Fibroblast of upper back skin (primary cell): ENCODE data around the gene CAND2.
"Not testable (repeated sequence)": the region's sequence is repeated elsewhere in the genome, so short reads cannot be mapped to it uniquely, and the experiment has no call there.

Experiments
- DNase-seq: peaks from one replicate; pipeline ENCODE4 v3.0.0-alpha.2; 2013

Gene CAND2

DNA sequence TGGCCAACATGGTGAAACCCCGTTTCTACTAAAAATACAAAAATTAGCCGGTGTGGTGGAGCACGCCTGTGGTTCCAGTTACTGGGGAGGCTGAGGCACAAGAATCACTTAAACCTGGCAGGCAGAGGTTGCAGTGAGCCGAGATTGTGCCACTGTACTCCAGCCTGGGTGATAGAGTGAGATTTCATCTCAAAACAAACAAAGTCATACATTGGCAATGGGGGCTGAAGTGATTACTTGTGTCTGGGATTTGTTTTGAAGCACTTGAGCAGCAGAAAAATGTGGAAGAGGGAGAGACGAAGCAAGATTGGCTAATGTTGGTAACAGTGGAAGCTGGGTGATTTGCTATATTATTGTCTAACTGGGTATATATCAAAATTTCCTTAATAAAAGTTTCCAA lies 24.0 kb upstream of the CAND2 start:
- no peak for DNase-seq

DNA sequence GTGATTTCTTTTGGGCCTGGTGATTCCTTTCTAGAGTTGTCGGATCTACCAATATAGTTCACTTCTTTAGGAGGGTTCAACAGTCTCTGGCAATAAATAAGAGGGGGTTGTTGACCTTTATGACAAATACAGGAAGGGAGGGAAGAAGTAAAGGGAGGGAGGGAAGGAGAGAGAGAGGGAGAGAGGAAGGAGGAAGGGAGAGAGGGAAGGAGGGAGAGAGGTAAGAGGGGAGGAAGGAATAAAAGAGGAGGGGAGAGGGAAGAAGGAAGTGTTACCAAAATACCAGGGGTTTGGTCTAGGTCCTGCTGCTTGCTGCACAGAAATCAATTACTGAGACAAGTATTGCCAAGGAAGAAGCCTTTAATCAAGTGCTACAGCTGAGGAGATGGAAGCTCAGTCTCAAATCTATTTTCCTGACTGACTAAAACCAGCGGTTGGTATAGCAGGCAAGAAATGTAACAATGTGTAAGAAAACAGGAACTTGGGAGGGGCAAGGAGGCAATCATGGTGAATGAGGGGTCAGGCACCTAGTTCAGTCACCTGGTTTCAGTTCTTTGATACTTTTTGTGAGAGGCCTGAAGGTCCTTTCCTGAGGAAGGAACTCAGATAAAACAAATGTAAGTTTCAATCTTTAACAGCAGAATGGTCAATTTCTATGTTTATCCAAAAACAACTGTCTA lies 23.3 kb upstream of the CAND2 start:
- DNase-seq, result no peak

- no peak for DNase-seq
Observed at GRCh38 chr3:12773710-12774086, 22.8 kb upstream of the CAND2 start.

DNA sequence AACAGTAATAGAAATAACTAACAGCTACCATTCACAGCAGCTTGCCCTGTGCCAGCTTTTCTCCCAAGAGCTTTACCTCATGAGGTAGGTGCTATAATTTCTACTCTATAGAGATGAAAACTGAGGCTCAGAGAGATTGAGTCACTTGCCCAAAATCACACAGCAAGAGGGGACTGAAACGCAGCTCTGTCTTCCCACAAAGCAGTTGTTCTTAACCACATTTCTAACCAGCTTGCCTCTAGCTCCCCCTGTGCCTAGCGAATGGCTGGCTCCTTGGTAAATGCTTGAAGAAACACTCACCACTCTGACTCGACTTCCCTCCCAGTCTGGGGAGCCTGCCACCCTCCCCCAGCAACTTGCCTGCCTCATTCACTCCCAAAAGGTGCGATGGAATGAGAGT lies 21.9 kb upstream of the CAND2 start:
- DNase-seq, result no peak

DNA sequence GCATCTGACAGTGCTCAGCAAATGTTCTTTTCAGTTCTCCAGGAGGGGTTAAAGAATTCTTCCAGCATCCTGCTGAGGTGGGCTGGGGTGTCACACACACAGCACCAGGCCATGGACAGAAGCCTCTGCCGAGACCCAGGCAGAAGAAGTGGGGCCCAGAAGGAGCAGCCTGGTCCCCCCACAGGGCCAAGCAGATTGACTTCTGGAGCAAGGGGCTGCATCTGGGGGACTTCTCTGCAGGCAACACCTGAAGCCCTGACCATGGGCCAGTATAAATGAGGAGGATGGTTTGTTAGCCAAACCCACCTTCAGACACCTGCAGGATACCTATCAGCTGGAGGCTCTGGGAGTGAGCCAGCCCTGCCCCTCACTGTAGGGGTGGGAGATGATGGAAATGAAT lies 21.3 kb upstream of the CAND2 start:
- DNase-seq, result no peak

DNA sequence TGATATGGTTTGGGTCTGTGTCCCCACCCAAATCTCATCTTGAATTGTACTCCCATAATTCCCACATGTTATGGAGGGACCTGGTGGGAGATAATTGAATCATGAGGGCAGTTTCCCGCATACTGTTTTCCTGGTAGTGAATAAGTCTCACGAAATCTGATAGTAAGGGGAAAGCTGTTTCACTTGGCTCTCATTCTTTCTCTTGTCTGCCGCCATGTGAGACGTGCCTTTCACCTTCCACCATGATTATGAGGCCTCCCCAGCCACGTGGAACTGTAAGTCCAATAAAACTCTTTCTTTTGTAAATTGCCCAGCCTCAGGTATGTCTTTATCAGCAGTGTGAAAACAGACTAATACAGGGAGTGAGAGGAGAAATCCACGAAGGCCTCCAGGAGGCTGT lies 20.5 kb upstream of the CAND2 start:
- not testable (repeated sequence) for DNase-seq

- DNase-seq, result no peak
Observed at GRCh38 chr3:12777171-12777570, 19.3 kb upstream of the CAND2 start.

- DNase-seq, result no peak
Observed at GRCh38 chr3:12780751-12781150, 15.7 kb upstream of the CAND2 start.

GRCh38 chr3:12782172-12782815 lies 14.2 kb upstream of the CAND2 start:
- DNase-seq, result no peak

DNA sequence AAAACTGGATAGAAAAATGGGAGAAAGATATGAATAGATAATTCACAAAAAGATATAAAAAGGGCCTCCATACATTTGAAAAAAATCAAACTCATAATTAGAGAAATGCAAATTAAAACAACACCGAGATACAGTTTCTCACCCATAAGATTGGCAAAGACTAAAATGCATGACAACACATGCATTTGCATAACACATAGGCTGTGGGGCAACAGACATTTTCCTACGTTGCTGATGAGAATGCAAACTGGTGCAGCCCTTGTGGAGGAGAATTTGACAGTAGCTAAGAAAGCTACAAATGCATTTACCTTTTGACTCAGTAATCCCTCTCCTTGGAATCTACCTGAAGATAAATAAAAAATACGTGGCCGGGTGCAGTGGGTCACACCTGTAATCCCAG lies 11.4 kb upstream of the CAND2 start:
- no peak for DNase-seq

DNA sequence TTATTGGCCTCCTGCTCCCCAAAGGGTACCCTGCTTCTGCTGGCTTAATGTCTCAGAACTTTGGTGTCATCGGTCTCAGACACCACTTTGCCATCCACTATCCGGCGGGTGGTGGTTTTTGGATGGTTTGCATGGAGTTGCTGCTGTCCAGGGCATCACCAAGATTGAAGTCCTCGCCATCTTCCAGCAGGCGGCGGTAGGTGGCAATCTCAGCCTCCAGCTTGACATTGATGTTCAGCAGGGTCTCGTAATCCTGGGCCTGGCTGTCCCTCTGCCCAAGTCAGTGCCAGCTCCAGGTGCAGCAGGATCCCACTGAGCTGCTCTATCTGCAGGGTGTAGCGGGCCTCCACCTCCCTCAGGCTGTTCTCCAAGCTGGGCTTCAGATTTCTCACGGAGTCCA lies 9.1 kb upstream of the CAND2 start:
- peak; percentile 24 for DNase-seq

DNA sequence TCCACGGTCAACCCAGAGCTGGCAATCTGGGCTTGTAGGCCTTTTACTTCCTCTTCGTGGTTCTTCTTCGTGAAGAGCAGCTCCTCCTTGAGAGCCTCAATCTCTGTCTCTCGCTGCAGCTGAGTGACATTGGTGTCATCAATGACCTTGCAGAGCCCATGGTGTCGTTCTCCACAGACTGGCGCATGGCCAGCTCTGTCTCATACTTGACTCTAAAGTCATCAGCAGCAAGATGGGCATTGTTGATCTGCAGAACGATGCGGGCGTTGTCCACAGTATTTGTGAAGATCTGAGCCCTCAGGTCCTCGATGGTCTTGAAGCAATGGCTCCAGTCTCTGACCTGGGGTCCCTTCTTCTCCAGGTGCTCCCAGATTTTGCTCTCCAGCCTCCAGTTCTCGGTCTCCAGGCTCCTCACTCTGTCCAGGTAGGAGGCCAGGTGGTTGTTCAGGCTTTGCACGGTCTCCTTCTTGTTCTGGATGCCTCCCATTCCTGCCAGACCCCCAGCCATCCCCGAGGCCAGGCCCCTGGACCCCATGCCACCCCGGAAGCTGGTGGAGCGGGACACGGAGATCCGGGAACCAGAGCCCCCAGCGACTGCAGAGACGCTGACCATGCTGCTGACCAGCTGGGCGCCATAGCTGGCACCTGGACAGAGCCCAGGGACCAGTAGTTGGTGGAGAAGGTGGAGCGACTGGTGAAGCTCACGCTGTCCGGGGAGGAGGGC lies 8.4 kb upstream of the CAND2 start:
- not testable (repeated sequence) for DNase-seq

DNA sequence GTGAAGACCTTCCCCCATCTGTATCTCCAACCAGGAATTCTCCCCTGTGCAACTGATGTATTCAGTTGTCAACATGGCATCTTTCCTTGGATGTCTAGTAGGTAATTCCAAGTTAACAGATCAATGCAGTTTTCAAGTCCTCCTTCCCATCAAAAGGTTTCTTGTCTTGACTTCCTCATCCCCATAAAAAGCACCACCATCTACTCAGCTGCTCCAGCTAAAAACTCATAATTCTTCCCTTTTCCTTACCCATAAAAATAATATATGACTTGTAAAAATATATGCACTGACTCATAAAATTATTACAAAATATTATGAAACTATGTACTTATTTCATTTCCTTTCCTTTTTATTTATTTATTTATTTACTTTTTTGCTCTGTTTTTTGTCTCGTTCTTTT lies 5.0 kb upstream of the CAND2 start:
- no peak for DNase-seq

GRCh38 chr3:12793701-12794100 lies 2.8 kb upstream of the CAND2 start:
- no peak for DNase-seq

- DNase-seq, result no peak
Observed at GRCh38 chr3:12797124-12797891, 828 bp downstream of the CAND2 start.

- DNase-seq, result no peak
Observed at GRCh38 chr3:12797892-12798558, 1.5 kb downstream of the CAND2 start.

GRCh38 chr3:12798559-12799179 lies 2.2 kb downstream of the CAND2 start:
- DNase-seq, result no peak

GRCh38 chr3:12799525-12800440 lies 3.3 kb downstream of the CAND2 start:
- no peak for DNase-seq

DNA sequence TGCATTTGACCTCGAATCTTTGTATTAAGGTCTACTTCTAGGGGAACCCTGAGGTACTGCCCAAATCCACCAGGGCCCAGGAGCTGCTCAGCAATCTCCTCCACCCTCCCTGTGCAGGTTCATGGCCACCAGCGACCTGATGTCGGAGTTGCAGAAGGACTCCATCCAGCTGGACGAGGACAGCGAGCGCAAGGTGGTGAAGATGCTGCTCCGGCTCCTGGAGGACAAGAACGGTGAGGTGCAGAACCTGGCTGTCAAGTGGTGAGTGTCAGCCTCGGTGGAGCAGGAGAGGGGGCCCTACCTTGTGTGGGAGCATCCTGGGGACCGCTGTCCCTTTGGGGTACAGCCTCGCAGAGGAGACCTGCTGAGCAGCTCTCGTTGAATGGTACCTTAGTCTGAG lies 6.9 kb downstream of the CAND2 start:
- no peak for DNase-seq

DNA sequence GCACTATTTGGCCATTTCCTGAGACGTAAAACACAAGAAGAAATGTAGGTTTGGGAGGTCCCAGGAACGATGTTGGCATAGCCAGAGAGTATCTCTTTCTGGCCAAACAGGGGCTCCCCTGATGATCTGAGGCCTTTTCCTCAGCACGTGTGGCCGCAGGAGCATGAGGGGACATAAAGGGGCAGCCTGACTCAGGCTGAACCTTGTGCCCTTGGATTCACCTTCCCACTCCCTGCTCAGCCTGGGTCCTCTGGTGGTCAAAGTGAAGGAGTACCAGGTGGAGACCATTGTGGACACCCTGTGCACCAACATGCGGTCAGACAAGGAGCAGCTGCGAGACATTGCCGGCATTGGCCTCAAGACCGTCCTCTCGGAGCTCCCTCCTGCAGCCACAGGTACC lies 10.6 kb downstream of the CAND2 start:
- no peak for DNase-seq

GRCh38 chr3:12807601-12808359 lies 11.3 kb downstream of the CAND2 start:
- no peak for DNase-seq
